Vagina (tissue), 2 donors: ENCODE measurements around the gene ING2. TPM values are rescaled to one million over a fixed set of nuclear protein-coding genes. Genes with fewer than 3 reads are reported as not detected.

Experiments
- DNase-seq, 2 donors: peaks; one replicate each; pipeline ENCODE4 v3.0.0-alpha.2; 2017; ENCODE audit errors: extremely low spot score in 2 of 2
- H3K27ac ChIP-seq: fragments of 200-600 bp; sonication (generic); one replicate; pipeline ENCODE4 v1.5.1; 2019
- H3K27me3 ChIP-seq: fragments of 200-600 bp; sonication (generic); one replicate; pipeline ENCODE4 v1.5.1; 2019
- H3K36me3 ChIP-seq, 2 donors: fragments of 200-600 bp; sonication (generic); one replicate each; pipeline ENCODE4 v1.5.1; 2017 to 2019
- H3K4me1 ChIP-seq: fragments of 200-600 bp; sonication (generic); one replicate; pipeline ENCODE4 v1.5.1; 2019
- H3K4me3 ChIP-seq, 2 donors: fragments of 200-600 bp; sonication (generic); 1 replicate in 1 of 2; 2 replicates in 1 of 2; pipeline ENCODE4 v1.5.1; 2016 to 2019
- H3K9me3 ChIP-seq: fragments of 200-600 bp; sonication (generic); one replicate; pipeline ENCODE4 v1.5.1; 2019
- CTCF ChIP-seq, 3 experiments: fragments of 450-650 bp in 2 of 3; fragments of 200-600 bp in 1 of 3; sonication (generic) in 1 of 3; IDR thresholded peaks; one replicate each; pipeline ENCODE4 v1.5.1; 2017 to 2019; ENCODE audit warnings: antibody characterized with exemption in 3 of 3, mild to moderate bottlenecking in 2 of 3, moderate library complexity in 2 of 3
- POLR2A ChIP-seq, 2 donors: fragments of 450-650 bp; IDR thresholded peaks; one replicate each; pipeline ENCODE4 v1.6.1; 2017; ENCODE audit warnings: antibody characterized with exemption in 2 of 2, mild to moderate bottlenecking in 2 of 2, moderate library complexity in 2 of 2
- POLR2AphosphoS5 ChIP-seq, 2 donors: sonication (generic); formaldehyde crosslinking; IDR thresholded peaks; one replicate each; pipeline ENCODE4 v1.9.0; 2017; ENCODE audit warnings: antibody characterized with exemption in 2 of 2, mild to moderate bottlenecking in 2 of 2, low read depth in 1 of 2; ENCODE audit not compliant: insufficient read depth in 1 of 2
- intact Hi-C: fragments of 100-400 bp; cut with DNase I; formaldehyde crosslinking; loops from one replicate; pipeline ENCODE4 v1.15.1; 2023
- total RNA-seq: library from RNA; depleted of rRNA; stranded (reverse); fragments of >200 nt; gene quantifications from one replicate; pipeline ENCODE4 v1.2.3, GENCODE V29; 2016

Gene ING2
- total RNA-seq, 1 donor from 2014 or later = 8.1 TPM

- intact Hi-C loops = no loop called here
- TF ChIP-seq POLR2A (IDR thresholded peaks at IDR 0.05) (no peak), POLR2AphosphoS5 (IDR thresholded peaks at IDR 0.05; ENCODE audit: insufficient read depth in 1 of 2, low read depth in 1 of 2) (no peak)
- no peak for DNase-seq
- H3K36me3 ChIP-seq = no peaks in the 10 kb centered on the region
- no peak overlapping the region for H3K27ac ChIP-seq
- no peaks in the 10 kb centered on the region for H3K27me3 ChIP-seq
- no peak overlapping the region for H3K4me3 ChIP-seq
- H3K4me1 ChIP-seq = no peaks in the 10 kb centered on the region
- H3K9me3 ChIP-seq = no peaks in the 10 kb centered on the region
Measured at GRCh38 chr4:183467246-183467645, 37.6 kb upstream of the ING2 start.

- intact Hi-C loops = no loop called here
- H3K27ac ChIP-seq = no peak overlapping the region
- no peaks in the 10 kb centered on the region for H3K4me1 ChIP-seq
- H3K4me3 ChIP-seq = no peak overlapping the region
- H3K36me3 ChIP-seq = no peaks in the 10 kb centered on the region
- no peaks in the 10 kb centered on the region for H3K9me3 ChIP-seq
- TF ChIP-seq POLR2AphosphoS5 (IDR thresholded peaks at IDR 0.05; ENCODE audit: insufficient read depth in 1 of 2, low read depth in 1 of 2) (no peak), POLR2A (IDR thresholded peaks at IDR 0.05) (no peak), CTCF (IDR thresholded peaks at IDR 0.05) (no peak)
- DNase-seq = no peak
- H3K27me3 ChIP-seq = no peaks in the 10 kb centered on the region
Measured at GRCh38 chr4:183468210-183469095, 36.4 kb upstream of the ING2 start.

- TF ChIP-seq POLR2A (IDR thresholded peaks at IDR 0.05) = no peak
- no peak for TF ChIP-seq CTCF (IDR thresholded peaks at IDR 0.05)
- TF ChIP-seq POLR2AphosphoS5 (IDR thresholded peaks at IDR 0.05; ENCODE audit: insufficient read depth in 1 of 2, low read depth in 1 of 2) = no peak
- Histone ChIP-seq H3K4me3 (no peak overlapping the region), H3K9me3 (no peaks in the 10 kb centered on the region), H3K36me3 (no peaks in the 10 kb centered on the region), H3K27me3 (no peaks in the 10 kb centered on the region), H3K27ac (no peak overlapping the region), H3K4me1 (no peaks in the 10 kb centered on the region)
- DNase-seq = no peak
- intact Hi-C loops = no loop called here
Measured at GRCh38 chr4:183469285-183469684, 35.6 kb upstream of the ING2 start.

- Histone ChIP-seq H3K36me3 (no peaks in the 10 kb centered on the region), H3K27me3 (no peaks in the 10 kb centered on the region), H3K4me1 (no peaks in the 10 kb centered on the region), H3K9me3 (no peaks in the 10 kb centered on the region), H3K27ac (no peak overlapping the region), H3K4me3 (no peak overlapping the region)
- no peak for DNase-seq
- intact Hi-C loops = loop anchor here (5.0 kb wide), 1 partner anchor 132 kb away; no protein-coding TSS in a partner anchor
- TF ChIP-seq POLR2A (IDR thresholded peaks at IDR 0.05) (no peak), POLR2AphosphoS5 (IDR thresholded peaks at IDR 0.05; ENCODE audit: insufficient read depth in 1 of 2, low read depth in 1 of 2) (no peak), CTCF (IDR thresholded peaks at IDR 0.05) (no peak)
Measured at GRCh38 chr4:183469936-183470335, 34.9 kb upstream of the ING2 start.

GRCh38 chr4:183470821-183471220 is 34.0 kb upstream of the ING2 start:
- H3K36me3 ChIP-seq = no peaks in the 10 kb centered on the region
- intact Hi-C loops = loop anchor here (5.0 kb wide), 1 partner anchor 131 kb away; no protein-coding TSS in a partner anchor
- TF ChIP-seq POLR2AphosphoS5 (IDR thresholded peaks at IDR 0.05; ENCODE audit: insufficient read depth in 1 of 2, low read depth in 1 of 2) = no peak
- no peak for TF ChIP-seq POLR2A (IDR thresholded peaks at IDR 0.05)
- no peak for TF ChIP-seq CTCF (IDR thresholded peaks at IDR 0.05)
- no peak overlapping the region for H3K4me3 ChIP-seq
- no peak for DNase-seq
- H3K27me3 ChIP-seq = no peaks in the 10 kb centered on the region
- H3K9me3 ChIP-seq = no peaks in the 10 kb centered on the region
- no peaks in the 10 kb centered on the region for H3K4me1 ChIP-seq
- H3K27ac ChIP-seq = no peak overlapping the region
